ENCODE results near the gene DDIT4. TPM values are rescaled to one million over a fixed set of nuclear protein-coding genes. Genes with fewer than 3 reads are reported as not detected.

Gene DDIT4
- total RNA-seq (2022; extraction: Qiagen RNA extraction; ENCODE audit: low read depth) = 160 to 197 TPM (median 177 TPM) in 5 replicates

GRCh38 chr10:72273410-72274212, at the start of gene DDIT4:
Gene DDIT4 (plus strand): TSS chr10:72273924. CDS start chr10:72274217, 293 bp downstream.

Other genes starting within 250 kb of the DDIT4 start
- 0.24 to 0.51 TPM (median 0.36 TPM) in 5 replicates for gene SPOCK2, start 185.4 kb upstream of the DDIT4 start, total RNA-seq (2022; extraction: Qiagen RNA extraction; ENCODE audit: low read depth)
- 63.7 to 88.9 TPM (median 87.0 TPM) in 5 replicates for gene ANAPC16, start 57.9 kb upstream of the DDIT4 start, total RNA-seq (2022; extraction: Qiagen RNA extraction; ENCODE audit: low read depth)
- gene ASCC1, start 57.6 kb upstream of the DDIT4 start, total RNA-seq (2022; extraction: Qiagen RNA extraction; ENCODE audit: low read depth) = 31.3 to 39.4 TPM (median 33.8 TPM) in 5 replicates
- gene DNAJB12, start 81.0 kb downstream of the DDIT4 start, total RNA-seq (2022; extraction: Qiagen RNA extraction; ENCODE audit: low read depth) = 31.4 to 33.6 TPM (median 32.3 TPM) in 5 replicates

Data from A549 treated with GW870086 at 1 μM for 4 hours (cell line).